ENCODE data around the gene ESPNL. TPM values are rescaled to one million over a fixed set of nuclear protein-coding genes. Genes with fewer than 3 reads are reported as not detected.

ESPNL gene
- total RNA-seq, 1 donor from 2014 or later = 2.4 TPM

GRCh38 chr2:238097988-238098871 lies 1.9 kb upstream of the ESPNL start:
- peak; percentile 37 for DNase-seq (ENCODE audit: low spot score)

GRCh38 chr2:238098901-238099713 lies 1.0 kb upstream of the ESPNL start:
- DNase-seq (ENCODE audit: low spot score) = peak; percentile 39

GRCh38 chr2:238099714-238100048 lies 459 bp upstream of the ESPNL start:
- peak; percentile 32 for DNase-seq (ENCODE audit: low spot score)

- peak; percentile 34 for DNase-seq (ENCODE audit: low spot score)
Measured at GRCh38 chr2:238100821-238101771, 956 bp downstream of the ESPNL start.

GRCh38 chr2:238101891-238102841 lies 2.0 kb downstream of the ESPNL start:
- peak; percentile 33 for DNase-seq (ENCODE audit: low spot score)

- no peak for DNase-seq (ENCODE audit: low spot score)
Measured at GRCh38 chr2:238102865-238103264, 2.7 kb downstream of the ESPNL start.

- peak; percentile 35 for DNase-seq (ENCODE audit: low spot score)
Measured at GRCh38 chr2:238103465-238104225, 3.5 kb downstream of the ESPNL start.

GRCh38 chr2:238104226-238104690 lies 4.1 kb downstream of the ESPNL start:
- peak; percentile 39 for DNase-seq (ENCODE audit: low spot score)

- DNase-seq (ENCODE audit: low spot score) = no peak
Measured at GRCh38 chr2:238104691-238105371, 4.7 kb downstream of the ESPNL start.

GRCh38 chr2:238105506-238106338 lies 5.6 kb downstream of the ESPNL start:
- DNase-seq (ENCODE audit: low spot score) = no peak

GRCh38 chr2:238106339-238106697 lies 6.2 kb downstream of the ESPNL start:
- DNase-seq (ENCODE audit: low spot score) = no peak

- no peak for DNase-seq (ENCODE audit: low spot score)
Measured at GRCh38 chr2:238106698-238107524, 6.8 kb downstream of the ESPNL start.

- no peak for DNase-seq (ENCODE audit: low spot score)
Measured at GRCh38 chr2:238107525-238108422, 7.6 kb downstream of the ESPNL start.

GRCh38 chr2:238108423-238109183 lies 8.5 kb downstream of the ESPNL start:
- DNase-seq (ENCODE audit: low spot score) = no peak

- DNase-seq (ENCODE audit: low spot score) = no peak
Measured at GRCh38 chr2:238113611-238114010, 13.5 kb downstream of the ESPNL start.
